HepG2 (cell line): ENCODE results near the gene CDO1. TPM values are rescaled to one million over a fixed set of nuclear protein-coding genes. Genes with fewer than 3 reads are reported as not detected.
A peak's percentile ranks its signal among the peaks of the same experiment; 100 is the strongest.

Experiments used
- CENPX ChIP-seq: sonication (generic); formaldehyde crosslinking; IDR thresholded peaks from 2 replicates; pipeline ENCODE4 v1.9.0; 2021; ENCODE audit warnings: mild to moderate bottlenecking, missing genetic modification reagents, moderate library complexity
- DMAP1 ChIP-seq: IDR thresholded peaks from 2 replicates; pipeline ENCODE4 v1.6.1; 2016
- GLI4 ChIP-seq: sonication (generic); formaldehyde crosslinking; IDR thresholded peaks from 2 replicates; pipeline ENCODE4 v1.5.1; 2020; ENCODE audit warnings: missing genetic modification reagents, mild to moderate bottlenecking, moderate library complexity, borderline replicate concordance
- MAF1 ChIP-seq: sonication (generic); formaldehyde crosslinking; IDR thresholded peaks from 2 replicates; pipeline ENCODE4 v1.5.0; 2020; ENCODE audit warnings: missing genetic modification reagents, borderline replicate concordance
- NFKBIZ ChIP-seq: IDR thresholded peaks from 2 replicates; pipeline ENCODE4 v1.6.1; 2018; ENCODE audit warnings: missing genetic modification reagents, missing compliant biosample characterization
- NONO ChIP-seq, 2 experiments: fragments of 450-650 bp in 1 of 2; sonication (generic) in 1 of 2; formaldehyde crosslinking in 1 of 2; IDR thresholded peaks in 1 of 2; conservative IDR thresholded peaks in 1 of 2; 2 replicates each; pipeline versions ENCODE4 v1.6.1 to v1.8.0; 2017 to 2022; ENCODE audit warnings: mild to moderate bottlenecking in 1 of 2, missing genetic modification reagents in 1 of 2, moderate library complexity in 1 of 2
- PAWR ChIP-seq: sonication (generic); formaldehyde crosslinking; IDR thresholded peaks from 2 replicates; pipeline ENCODE4 v1.4.0; 2020; ENCODE audit warnings: missing genetic modification reagents, mild to moderate bottlenecking, borderline replicate concordance
- PPARG ChIP-seq: conservative IDR thresholded peaks from 2 replicates; pipeline ENCODE4 v1.6.1; 2016; ENCODE audit warnings: missing biosample characterization, missing genetic modification reagents
- TSC22D2 ChIP-seq: sonication (generic); formaldehyde crosslinking; IDR thresholded peaks from 2 replicates; pipeline ENCODE4 v1.5.1; 2020; ENCODE audit warnings: missing genetic modification reagents, mild to moderate bottlenecking, borderline replicate concordance
- ZNF24 ChIP-seq: fragments of 450-650 bp; IDR thresholded peaks from 2 replicates; pipeline ENCODE4 v1.6.1; 2017; ENCODE audit warnings: antibody characterized with exemption, mild to moderate bottlenecking
- ZNF644 ChIP-seq: IDR thresholded peaks from 2 replicates; pipeline ENCODE4 v1.6.1; 2016; ENCODE audit warnings: low read depth
- ZNF761 ChIP-seq: sonication (generic); formaldehyde crosslinking; conservative IDR thresholded peaks from 2 replicates; pipeline ENCODE4 v1.4.0; 2020; ENCODE audit warnings: mild to moderate bottlenecking, missing genetic modification reagents
- polyA plus RNA-seq, 8 experiments: library from polyadenylated mRNA; depleted of rRNA in 3 of 8; stranded (reverse) in 7 of 8; unstranded in 1 of 8; fragments of >200 nt; fragmentation: Illumina TruSeq in 4 of 8; extraction: Trizol in 4 of 8; gene quantifications; 2 replicates each; pipeline versions ENCODE4 v1.2.1 to v1.2.3, GENCODE V29; 2011 to 2016; ENCODE audit warnings: low read depth in 4 of 8, missing spikeins in 1 of 8, mixed read lengths in 1 of 8; ENCODE audit not compliant: insufficient read depth in 1 of 8
- total RNA-seq, 5 experiments: library from RNA; depleted of rRNA; stranded (reverse); fragments of >200 nt; fragmentation: Illumina TruSeq; extraction: Trizol; gene quantifications; 2 replicates each; pipeline ENCODE4 v1.2.3, GENCODE V29; 2016; ENCODE audit warnings: low read depth in 1 of 5
- TF ChIP-seq, protein P1 (sequence below): sonication (generic); formaldehyde crosslinking; conservative IDR thresholded peaks from 2 replicates; pipeline ENCODE4 v1.8.0; 2022; ENCODE audit warnings: low read depth, missing genetic modification reagents
- TF ChIP-seq, protein P2 (sequence below): sonication (generic); formaldehyde crosslinking; IDR thresholded peaks from 2 replicates; pipeline ENCODE4 v1.5.1; 2020; ENCODE audit warnings: missing genetic modification reagents, mild to moderate bottlenecking, borderline replicate concordance
- TF ChIP-seq, protein P3 (sequence below): sonication (generic); formaldehyde crosslinking; IDR thresholded peaks from 2 replicates; pipeline ENCODE4 v1.4.0; 2020; ENCODE audit warnings: mild to moderate bottlenecking, low read depth, missing genetic modification reagents
- TF ChIP-seq, protein P4 (sequence below): sonication (generic); formaldehyde crosslinking; IDR thresholded peaks from 2 replicates; pipeline ENCODE4 v1.5.0; 2020; ENCODE audit warnings: mild to moderate bottlenecking, missing genetic modification reagents
- TF ChIP-seq, protein P5 (sequence below): sonication (generic); formaldehyde crosslinking; IDR thresholded peaks from 2 replicates; pipeline ENCODE4 v1.4.0; 2020; ENCODE audit warnings: missing genetic modification reagents

The CDO1 gene
- total and polyA plus RNA-seq, 2 of the 13 experiments (the other 11 are each of a cell fraction or from before 2014, with no cell fraction given), result 3.2 to 4.4 TPM

DNA sequence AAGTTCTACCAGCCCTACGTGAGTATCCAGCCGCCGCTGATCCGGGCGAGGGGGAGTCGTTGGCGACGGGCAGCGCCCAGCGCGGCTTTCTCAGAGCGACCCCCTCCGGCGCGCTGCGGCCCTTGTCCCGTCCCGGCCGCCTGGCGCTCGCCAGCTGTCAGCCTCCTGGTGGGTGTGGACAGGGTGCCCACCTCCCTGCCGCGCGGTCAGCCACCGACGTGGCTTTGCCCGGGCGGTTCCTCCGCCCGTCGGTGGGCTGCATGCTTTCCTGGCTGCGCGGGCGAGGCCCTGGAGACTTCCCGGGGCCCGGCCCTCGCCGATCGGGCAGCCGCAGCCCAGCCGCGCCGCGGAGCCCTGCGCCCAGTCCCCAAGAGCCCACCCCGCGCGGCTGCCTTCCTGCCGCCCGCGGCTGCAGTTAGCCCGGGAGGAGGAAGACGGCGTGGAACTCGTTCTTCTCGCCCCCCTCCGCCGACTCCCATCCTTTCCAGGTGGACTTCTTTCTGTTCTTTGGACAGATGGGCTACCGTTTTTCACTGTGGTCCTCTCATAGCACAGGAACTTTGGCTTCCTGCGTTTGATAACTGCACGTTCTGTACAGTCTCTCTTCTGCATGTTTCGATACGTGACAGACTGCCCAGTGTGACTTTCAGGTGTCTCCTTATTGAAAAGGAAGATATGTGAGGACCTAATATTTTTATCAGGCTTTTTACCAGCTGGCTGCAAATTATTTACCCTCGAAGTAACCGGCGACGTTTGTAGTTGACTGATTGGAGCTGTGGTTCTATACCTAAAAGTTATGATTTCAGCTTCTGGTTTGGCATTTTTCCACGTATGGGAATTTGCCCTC lies 25.9 kb upstream of the CDO1 start (continued):
- TF ChIP-seq, protein P1, sequence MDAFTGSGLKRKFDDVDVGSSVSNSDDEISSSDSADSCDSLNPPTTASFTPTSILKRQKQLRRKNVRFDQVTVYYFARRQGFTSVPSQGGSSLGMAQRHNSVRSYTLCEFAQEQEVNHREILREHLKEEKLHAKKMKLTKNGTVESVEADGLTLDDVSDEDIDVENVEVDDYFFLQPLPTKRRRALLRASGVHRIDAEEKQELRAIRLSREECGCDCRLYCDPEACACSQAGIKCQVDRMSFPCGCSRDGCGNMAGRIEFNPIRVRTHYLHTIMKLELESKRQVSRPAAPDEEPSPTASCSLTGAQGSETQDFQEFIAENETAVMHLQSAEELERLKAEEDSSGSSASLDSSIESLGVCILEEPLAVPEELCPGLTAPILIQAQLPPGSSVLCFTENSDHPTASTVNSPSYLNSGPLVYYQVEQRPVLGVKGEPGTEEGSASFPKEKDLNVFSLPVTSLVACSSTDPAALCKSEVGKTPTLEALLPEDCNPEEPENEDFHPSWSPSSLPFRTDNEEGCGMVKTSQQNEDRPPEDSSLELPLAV (CRISPR knock-in tag), result no peak
- TF ChIP-seq, protein P2, sequence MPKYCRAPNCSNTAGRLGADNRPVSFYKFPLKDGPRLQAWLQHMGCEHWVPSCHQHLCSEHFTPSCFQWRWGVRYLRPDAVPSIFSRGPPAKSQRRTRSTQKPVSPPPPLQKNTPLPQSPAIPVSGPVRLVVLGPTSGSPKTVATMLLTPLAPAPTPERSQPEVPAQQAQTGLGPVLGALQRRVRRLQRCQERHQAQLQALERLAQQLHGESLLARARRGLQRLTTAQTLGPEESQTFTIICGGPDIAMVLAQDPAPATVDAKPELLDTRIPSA, result no peak
- TF ChIP-seq, protein P3, sequence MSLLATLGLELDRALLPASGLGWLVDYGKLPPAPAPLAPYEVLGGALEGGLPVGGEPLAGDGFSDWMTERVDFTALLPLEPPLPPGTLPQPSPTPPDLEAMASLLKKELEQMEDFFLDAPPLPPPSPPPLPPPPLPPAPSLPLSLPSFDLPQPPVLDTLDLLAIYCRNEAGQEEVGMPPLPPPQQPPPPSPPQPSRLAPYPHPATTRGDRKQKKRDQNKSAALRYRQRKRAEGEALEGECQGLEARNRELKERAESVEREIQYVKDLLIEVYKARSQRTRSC (CRISPR knock-in tag), result no peak
- TF ChIP-seq NONO (IDR thresholded peaks at IDR 0.05) (no peak), NONO (CRISPR knock-in tag; conservative IDR thresholded peaks at IDR 0.05) (no peak; the same call in 1 of the 2 replicates), MAF1 (CRISPR knock-in tag) (no peak), NFKBIZ (CRISPR knock-in tag) (no peak), DMAP1 (no peak), CENPX (no peak), ZNF24 (no peak), ZNF644 (no peak), TSC22D2 (CRISPR knock-in tag) (0 out of 2 replicates have a peak, but pooled peaks have one; percentile 2), PPARG (no peak), PAWR (CRISPR knock-in tag) (no peak), GLI4 (CRISPR knock-in tag) (no peak), ZNF761 (CRISPR knock-in tag) (no peak)
- TF ChIP-seq, protein P4, sequence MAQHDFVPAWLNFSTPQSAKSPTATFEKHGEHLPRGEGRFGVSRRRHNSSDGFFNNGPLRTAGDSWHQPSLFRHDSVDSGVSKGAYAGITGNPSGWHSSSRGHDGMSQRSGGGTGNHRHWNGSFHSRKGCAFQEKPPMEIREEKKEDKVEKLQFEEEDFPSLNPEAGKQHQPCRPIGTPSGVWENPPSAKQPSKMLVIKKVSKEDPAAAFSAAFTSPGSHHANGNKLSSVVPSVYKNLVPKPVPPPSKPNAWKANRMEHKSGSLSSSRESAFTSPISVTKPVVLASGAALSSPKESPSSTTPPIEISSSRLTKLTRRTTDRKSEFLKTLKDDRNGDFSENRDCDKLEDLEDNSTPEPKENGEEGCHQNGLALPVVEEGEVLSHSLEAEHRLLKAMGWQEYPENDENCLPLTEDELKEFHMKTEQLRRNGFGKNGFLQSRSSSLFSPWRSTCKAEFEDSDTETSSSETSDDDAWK, result no peak
- TF ChIP-seq, protein P5, sequence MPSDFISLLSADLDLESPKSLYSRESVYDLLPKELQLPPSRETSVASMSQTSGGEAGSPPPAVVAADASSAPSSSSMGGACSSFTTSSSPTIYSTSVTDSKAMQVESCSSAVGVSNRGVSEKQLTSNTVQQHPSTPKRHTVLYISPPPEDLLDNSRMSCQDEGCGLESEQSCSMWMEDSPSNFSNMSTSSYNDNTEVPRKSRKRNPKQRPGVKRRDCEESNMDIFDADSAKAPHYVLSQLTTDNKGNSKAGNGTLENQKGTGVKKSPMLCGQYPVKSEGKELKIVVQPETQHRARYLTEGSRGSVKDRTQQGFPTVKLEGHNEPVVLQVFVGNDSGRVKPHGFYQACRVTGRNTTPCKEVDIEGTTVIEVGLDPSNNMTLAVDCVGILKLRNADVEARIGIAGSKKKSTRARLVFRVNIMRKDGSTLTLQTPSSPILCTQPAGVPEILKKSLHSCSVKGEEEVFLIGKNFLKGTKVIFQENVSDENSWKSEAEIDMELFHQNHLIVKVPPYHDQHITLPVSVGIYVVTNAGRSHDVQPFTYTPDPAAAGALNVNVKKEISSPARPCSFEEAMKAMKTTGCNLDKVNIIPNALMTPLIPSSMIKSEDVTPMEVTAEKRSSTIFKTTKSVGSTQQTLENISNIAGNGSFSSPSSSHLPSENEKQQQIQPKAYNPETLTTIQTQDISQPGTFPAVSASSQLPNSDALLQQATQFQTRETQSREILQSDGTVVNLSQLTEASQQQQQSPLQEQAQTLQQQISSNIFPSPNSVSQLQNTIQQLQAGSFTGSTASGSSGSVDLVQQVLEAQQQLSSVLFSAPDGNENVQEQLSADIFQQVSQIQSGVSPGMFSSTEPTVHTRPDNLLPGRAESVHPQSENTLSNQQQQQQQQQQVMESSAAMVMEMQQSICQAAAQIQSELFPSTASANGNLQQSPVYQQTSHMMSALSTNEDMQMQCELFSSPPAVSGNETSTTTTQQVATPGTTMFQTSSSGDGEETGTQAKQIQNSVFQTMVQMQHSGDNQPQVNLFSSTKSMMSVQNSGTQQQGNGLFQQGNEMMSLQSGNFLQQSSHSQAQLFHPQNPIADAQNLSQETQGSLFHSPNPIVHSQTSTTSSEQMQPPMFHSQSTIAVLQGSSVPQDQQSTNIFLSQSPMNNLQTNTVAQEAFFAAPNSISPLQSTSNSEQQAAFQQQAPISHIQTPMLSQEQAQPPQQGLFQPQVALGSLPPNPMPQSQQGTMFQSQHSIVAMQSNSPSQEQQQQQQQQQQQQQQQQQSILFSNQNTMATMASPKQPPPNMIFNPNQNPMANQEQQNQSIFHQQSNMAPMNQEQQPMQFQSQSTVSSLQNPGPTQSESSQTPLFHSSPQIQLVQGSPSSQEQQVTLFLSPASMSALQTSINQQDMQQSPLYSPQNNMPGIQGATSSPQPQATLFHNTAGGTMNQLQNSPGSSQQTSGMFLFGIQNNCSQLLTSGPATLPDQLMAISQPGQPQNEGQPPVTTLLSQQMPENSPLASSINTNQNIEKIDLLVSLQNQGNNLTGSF (CRISPR knock-in tag), result no peak
